Lung microvascular endothelial cell (primary cell): ENCODE results near the gene SLC6A2. TPM values are rescaled to one million over a fixed set of nuclear protein-coding genes. Genes with fewer than 3 reads are reported as not detected.

ENCODE experiments used
- DNase-seq, 2 donors: peaks; one replicate each; pipeline versions ENCODE4 v3.0.0 to v3.0.0-alpha.2; 2010; ENCODE audit warnings: low read depth in 2 of 2
- total RNA-seq: library from RNA; depleted of rRNA; stranded (reverse); fragments of >200 nt; gene quantifications from 2 replicates; pipeline ENCODE4 v1.2.1, GENCODE V29; 2014

SLC6A2 gene
- total RNA-seq, 1 donor from 2014 or later = not detected

DNA sequence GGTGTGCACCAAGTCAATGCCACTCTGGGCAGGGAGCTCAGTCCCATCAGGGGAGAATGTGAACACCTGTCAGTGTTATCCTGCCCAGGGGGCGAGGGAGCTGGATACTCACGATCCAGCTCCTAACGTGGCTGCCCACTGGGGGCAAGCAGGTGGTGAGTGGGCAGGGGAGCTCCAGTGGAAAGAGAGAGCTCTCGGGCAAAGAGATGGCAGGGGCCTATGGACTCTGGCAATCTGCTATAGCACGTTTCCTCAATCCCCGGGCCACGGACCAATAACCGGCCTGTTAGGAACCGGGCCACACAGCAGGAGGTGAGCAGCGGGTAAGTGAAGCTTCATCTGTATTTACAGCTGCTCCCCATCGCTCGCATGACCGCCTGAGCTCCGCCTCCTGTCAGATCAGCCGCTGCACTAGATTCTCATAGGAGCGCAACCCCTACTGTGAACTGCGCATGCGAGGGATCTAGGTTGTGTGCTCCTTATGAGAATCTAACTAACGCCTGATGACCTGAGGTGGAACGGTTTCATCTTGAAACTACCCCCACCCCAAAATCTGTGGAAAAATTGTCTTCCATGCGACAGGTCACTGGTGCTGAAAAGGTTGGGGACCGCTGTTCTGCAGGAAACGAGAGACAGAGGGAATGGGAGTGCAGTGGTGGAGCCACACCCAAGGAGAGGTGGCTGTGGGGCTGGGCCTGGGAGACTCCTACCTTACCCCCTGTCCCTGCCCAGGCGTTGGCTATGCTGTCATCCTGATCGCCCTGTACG lies 15.6 kb downstream of the SLC6A2 start:
- no peak for DNase-seq

DNA sequence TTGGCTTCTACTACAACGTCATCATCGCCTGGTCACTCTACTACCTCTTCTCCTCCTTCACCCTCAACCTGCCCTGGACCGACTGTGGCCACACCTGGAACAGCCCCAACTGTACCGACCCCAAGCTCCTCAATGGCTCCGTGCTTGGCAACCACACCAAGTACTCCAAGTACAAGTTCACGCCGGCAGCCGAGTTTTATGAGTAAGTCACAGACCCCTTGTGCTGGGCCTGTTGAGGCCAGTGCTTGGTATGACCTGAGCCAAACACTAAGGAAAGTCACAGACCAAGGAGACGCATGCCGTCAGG lies 16.1 kb downstream of the SLC6A2 start:
- DNase-seq = no peak

DNA sequence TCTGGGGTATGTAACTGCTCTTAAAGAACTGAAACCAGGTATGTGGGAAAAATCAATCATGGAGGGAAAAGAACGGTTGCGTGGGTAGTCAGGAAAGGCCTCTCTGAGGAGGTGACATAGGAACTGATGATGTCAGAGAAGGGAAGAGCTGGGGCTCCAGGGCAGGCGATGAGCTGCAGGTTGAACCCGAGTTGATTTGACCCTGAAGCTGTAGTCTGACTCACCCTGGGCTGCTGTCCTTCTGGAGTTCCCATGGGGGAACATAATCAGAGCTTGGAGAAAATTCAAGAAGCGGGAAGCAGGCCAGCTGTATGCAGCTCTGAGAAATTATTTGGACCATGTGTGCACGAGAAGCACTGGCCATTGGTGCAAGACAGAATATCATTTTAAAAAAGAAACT lies 16.7 kb downstream of the SLC6A2 start:
- DNase-seq = no peak

DNA sequence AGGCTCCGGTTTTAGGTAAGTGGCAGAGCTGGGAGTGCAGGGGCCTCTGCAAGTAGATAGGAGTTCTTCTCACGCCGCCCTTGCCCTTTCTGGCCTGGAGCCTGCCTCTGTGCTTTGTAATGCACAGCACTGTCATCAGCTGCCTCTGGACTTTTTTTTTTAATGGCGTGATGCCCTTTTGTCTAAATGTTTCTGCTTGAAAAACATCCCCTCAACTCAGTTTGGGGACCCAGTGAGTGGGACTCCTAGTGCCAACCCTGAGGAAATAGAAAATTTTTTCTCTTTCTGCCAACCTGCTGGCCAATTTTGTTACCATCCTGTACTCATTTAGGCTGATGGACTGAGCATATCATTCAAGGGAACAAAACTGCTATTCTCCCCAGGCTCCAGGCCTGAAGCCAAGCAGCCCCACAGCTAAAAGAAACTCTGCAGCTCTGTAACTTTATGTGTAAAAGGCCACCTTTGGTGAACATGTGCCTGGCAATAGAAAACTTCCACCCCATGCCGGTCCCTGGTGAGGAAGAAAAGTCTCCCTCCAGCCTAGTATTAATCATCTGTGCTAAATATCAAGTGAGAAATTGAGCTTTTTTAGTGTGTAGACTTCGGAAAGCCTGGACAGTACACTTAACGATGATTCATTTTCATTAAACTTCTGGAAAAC lies 22.5 kb downstream of the SLC6A2 start:
- DNase-seq = no peak

DNA sequence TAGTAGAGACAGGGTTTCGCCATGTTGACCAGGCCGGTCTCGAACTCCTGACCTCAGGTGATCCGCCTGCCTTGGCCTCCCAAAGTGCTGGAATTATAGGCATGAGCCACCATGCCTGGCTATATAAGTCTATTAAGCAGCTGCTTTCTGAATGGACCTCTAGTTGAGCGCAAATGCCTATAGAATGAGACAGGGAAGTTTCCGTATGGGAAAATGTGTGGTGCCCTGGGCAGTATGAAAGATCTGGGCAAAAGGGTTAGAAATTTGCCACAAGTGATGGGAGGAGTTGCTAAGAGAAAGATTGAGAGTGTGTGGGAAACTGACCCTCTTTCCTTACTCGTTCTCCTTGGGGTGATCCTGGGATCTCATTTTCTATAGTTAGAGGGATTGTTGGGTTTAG lies 26.3 kb downstream of the SLC6A2 start:
- no peak for DNase-seq

DNA sequence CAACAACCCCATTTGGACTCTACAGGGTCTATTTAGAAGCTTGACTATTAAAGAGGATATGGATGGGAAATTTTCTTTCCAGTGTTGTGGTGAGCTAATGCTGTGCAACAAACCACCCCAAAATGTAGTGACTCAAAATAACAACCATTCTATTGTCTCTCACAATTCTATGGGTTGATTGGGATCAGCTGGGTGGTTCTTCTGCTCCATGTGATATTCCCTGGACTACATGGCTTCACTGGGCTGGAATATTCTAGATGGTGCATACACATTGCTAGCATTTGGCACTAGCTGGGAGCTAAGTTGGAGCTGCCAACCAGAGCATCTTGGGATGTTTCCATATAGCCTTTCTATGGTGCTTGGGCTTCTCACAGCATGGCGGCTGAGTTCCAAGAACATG lies 30.2 kb downstream of the SLC6A2 start:
- DNase-seq = no peak

DNA sequence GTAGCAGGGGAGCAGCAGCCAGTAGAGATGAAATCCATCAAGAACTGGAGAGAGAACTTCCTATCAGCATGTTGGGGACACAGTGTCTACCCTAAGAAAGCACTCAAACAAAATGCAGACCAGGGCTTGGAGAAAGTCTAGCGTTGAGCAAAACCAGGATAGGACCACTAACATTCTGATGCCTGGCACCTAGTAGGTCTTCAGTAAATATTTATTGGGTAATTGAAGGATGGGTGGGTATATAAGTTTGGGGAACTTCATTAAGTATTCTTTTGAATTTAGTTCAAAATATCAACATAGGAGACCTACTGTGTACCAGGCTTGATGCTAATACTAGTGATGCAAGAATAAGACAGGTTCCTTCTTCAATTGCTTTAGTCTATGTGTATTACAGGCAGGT lies 30.9 kb downstream of the SLC6A2 start:
- DNase-seq = no peak

DNA sequence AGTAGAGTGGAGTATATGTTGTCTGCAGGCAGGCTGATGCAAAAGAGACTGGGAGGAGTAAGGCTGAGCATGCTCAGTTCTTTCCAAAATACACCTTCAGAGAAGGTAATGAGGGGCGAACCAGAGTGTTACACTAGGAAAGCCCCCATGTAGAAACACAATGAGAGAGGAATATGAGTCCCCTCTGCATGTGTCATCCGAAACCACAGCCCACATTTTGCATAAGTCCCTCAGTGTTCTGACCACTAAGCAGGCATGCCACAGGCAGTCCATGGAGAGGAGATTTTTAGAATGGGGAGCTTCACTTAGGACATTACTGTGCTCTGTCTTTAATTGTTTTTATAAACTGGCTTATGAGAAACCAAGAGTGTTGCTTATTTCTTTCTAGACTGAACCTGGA lies 32.0 kb downstream of the SLC6A2 start:
- DNase-seq = no peak

DNA sequence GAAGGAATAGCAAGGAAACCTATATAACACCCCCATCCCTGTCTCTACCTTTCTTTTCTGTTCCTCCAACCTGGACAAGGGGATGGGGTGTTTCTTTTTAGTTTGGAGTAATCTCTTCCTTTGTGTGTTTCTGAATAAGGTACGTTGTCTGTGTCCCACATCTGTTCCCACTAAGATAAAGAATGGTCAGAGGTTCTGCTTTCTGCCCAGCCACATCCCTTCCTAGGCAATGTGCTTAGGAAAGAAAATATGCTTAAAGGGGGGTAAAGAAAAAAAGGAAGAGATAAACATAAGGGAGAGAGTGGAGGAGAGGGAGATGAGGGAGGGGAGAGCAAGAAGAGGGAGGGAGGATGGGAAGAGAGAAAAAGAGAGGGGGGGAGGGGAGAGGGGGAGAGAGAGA lies 35.1 kb downstream of the SLC6A2 start:
- DNase-seq = no peak

DNA sequence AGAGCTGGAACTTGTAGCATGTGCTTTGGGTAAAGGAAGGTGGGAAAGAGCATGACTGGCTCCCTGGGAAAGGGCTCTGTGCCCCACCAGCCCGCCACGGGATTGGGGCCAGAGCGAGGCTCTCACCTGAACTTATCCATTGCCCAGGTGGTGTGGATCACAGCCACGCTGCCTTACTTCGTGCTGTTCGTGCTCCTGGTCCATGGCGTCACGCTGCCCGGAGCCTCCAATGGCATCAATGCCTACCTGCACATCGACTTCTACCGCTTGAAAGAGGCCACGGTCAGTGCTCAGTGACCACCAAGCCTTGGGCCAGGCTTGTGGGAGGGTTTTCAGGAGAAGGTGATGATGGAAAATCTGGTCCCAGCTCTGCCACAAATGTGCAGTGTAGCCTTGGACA lies 36.0 kb downstream of the SLC6A2 start:
- no peak for DNase-seq

DNA sequence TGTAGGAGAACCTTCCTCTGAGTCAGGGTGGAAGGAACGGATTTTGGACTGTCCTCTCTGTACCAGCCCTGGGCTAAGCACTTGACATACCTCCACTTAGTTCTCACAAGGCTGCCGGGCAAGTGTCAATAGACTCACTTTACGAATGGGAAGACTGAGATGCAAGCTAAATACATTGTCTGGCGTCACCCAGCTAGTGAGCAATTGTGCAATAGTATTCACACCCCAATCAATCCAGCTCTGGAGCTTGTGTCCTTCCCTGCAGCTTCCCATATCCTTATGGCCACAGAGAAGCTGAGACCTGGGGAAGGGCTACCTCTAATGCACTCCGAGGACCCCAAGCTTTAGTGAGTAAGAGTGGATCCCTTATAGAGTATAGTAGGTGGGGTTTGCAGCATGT lies 39.8 kb downstream of the SLC6A2 start:
- DNase-seq = no peak

DNA sequence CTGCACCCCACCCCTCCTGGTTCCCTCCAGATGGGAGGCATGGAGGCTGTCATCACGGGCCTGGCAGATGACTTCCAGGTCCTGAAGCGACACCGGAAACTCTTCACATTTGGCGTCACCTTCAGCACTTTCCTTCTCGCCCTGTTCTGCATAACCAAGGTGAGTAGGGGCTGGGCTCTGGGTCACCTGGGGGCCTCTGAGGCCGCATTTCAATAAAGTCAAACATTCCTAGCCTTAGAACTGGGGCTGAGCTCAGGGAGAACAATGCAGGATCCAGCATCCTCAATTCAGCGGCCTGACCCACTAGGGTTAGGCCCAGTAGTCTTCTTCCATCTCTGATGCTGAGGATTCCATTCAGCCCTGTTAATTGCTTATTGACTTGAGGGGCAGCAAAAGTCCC lies 42.1 kb downstream of the SLC6A2 start:
- no peak for DNase-seq

DNA sequence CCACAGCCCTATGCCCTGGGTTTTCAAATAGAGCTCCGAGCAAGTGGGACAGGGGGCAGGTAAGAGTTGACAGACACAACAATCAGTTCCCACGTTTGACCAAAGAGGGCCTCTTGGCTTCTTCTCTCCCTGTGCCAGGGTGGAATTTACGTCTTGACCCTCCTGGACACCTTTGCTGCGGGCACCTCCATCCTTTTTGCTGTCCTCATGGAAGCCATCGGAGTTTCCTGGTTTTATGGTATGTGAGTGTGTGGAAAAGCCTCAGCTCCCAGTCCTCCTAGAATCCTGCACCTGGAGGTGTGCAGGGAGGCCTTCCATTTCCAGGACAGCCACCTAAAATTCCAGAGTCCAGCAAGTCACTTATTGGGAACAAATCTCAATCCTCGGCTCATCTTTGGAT lies 42.5 kb downstream of the SLC6A2 start:
- no peak for DNase-seq

DNA sequence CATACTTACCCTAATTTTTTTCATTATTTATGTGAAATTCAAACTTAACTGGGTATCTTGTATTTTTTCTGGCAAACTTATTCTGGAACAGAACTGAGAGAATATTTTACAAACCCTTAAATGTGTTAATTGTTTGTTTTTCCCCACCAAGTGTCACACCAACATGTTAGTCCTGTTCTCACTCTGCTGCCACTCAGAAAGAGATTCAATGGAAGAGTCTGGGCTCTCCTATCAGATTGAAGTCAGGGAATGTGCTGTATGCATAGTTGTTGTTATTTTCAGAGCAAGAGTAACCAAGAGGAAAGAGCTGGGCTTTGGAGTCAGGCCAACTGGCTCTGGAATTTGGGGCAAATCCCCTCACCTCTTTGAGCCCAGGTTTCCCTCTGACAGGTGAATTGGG lies 43.2 kb downstream of the SLC6A2 start:
- DNase-seq = no peak

DNA sequence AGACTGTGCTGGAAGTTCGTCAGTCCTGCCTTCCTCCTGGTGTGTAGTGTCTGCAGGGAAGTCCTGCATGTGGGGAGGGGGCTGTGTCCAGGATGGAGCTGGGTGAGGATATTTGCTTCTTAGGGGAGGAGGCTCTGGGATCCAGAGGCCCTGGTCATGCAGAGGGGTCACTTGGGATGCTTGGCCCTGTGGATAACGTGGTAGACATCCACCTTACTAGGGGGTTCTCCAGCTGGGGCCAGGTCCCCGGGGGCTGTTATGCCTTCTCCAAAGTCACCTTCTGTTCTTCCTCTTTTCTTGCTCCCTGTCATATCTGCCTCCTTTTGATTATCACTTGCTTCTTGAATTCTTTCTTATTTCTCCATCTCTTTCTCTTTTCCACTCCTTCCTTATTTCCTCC lies 43.8 kb downstream of the SLC6A2 start:
- no peak for DNase-seq

DNA sequence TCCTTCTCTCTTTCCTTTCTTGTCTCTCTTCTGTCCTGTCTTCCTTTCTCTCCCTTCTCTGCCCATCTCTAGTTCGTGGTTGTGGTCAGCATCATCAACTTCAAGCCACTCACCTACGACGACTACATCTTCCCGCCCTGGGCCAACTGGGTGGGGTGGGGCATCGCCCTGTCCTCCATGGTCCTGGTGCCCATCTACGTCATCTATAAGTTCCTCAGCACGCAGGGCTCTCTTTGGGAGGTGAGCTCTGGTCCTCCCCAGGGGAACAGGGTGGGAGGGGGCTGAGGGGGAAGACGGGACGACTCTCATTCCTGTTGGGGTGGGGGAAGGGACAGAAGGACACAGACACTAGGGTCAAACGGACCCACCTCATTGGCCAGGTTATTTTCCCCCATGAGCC lies 44.3 kb downstream of the SLC6A2 start:
- no peak for DNase-seq

DNA sequence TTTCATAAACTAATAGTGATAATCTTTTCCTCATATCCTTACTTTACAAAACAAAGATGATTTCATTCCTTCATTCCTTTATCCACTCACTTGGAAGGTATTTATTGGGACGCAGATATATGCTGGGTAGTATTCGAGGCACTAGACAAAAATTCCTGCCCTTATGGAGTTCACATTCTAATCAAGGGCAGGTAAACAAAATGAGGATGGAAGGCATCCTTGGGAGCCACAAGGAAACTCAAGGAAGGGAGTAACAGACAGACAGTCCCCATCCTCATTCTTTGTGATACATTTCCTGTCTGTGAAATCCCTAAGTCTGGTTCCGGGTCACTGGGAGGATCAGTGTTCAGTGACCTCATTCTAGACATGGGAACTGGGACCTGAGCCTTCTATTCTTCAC lies 45.2 kb downstream of the SLC6A2 start:
- DNase-seq = peak in 1 of 2 donors; percentile 6

DNA sequence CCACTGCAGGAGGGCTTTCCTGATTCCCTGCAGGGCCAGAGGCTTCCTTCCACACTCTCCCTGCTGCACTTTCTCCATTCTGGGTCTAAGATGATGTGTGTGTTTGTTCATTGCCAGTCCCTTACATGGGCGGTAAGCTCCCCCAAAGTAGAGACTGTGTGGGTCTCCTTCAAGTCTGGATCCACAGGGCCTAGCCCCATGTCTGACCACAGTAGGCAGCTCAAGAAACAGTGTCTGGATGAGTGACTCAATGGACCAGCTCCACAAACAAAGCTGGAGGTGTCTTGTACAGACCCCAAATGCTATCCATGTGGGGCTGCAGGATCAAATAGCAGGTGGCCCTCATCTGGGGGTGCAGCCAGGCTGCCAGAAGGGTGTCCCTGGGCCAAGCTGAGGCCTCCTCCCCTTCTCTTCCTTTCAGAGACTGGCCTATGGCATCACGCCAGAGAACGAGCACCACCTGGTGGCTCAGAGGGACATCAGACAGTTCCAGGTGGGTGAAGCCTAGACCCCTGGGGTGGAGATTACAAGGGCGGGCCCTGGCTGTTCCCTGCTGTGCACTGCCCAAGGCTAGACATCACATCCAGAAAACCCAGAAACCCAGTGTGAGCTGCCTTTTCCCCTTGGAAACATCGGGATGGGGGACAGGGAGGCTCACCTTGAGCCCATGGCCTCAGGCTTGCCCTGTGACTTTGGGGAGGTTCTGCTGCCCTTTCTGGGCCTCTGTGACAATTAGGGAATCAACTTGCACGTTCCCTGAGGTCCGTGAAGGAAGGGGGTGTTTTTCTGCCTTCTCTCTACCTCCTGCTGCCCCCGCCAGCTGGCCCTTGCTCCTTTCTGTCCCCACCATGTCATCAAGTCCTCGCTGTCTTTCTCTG lies 45.9 kb downstream of the SLC6A2 start:
- DNase-seq = peak; percentile 62 to 67

DNA sequence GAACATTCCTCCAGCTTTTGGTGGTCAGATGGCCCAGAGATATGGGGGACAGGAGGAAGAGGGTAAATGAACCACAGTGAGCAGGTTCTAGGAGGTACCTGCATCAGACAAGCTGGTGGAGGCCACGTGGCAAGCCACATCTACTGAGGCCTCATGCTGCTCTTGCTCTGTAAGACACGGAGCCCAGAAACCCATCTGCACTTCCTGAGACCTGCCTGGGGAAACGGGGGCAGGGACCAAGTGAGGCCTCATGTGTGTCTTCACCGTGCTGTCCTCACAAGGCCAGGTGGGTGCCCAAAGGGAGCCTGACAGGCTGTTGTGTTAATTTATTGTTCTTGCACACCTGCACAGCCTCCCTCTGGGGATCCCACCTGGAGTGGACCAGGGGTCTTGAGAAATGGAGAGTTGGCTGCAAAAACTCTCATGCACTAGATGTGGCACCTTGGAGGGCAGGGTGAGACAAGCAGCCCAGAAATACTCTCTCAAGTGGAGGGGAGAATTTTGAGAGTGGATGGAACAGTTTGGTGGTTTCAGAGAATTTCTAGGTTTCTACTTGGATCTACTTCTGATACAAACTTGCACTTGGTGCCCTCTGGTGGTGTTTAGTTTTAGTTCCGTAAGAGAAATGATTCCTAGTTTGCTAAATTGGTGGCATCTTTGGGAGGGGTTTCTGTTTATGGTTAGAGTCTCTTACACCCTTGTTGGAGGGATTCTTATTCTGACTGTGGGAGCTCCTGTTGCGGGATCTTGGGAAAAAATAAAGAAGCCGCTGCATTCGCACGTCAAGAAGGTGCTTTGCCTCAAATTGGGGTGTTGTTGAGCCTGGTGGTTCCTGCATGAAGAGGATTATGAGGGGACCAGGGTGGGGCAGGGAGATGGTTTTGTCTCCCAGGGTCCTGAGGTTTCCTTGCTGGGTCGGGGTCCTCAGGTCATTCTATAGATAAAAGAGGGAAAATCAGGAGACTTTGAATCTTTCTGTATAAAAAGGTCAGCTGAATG lies 47.5 kb downstream of the SLC6A2 start:
- DNase-seq = peak; percentile 79 to 80

DNA sequence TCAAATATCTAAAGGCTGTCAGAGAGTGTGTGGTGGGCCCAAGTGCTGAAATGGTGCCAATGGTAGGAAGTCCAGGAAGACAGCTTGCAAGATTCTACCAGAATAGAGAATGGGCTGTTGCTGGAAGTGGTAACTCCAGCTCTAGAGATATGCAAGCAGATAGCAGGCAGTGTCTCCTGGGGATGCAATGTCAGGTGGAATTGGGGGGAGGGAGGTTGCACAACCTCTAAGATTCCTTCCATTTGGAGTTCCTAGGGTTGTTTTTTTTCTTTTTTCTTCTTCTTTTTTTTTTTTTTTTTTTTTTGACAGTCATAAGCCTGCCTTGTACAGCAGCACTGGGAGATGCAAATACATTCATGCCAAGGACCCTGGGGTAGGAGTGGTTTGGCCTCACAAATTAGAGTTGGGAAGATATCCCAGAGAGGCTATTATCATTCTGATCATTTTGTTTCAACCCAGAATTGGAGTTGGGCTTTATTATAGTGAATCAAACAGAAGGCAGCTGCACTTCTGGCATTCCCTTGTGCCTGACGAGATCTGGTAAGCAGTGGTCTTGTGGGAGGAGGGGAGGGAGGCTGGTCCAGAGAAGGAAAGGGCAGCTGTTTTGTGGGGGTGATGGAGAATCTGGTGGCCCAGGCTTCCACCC lies 51.1 kb downstream of the SLC6A2 start:
- DNase-seq = no peak

DNA sequence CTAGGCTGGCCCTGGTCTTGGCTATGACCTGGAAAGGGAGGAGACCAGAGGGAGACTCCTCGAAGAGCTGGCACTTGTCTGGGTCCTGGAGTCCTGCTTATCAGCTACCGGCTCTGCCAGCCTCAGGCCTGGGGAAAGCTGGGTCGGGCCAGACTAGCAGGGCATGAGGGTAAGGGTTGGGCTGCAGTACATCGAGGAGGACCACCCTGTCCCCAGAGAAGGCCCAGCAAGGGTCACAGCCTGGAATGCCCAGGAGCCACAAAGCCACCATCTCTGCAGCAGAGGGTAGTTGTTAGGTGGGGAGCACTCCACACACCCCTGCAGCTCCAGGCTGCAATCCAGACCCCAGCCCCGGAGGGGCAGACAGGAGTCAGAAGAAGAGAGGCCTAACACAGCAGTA lies 54.0 kb downstream of the SLC6A2 start:
- DNase-seq = no peak
